ENCODE data around the gene BFSP1. TPM values are rescaled to one million over a fixed set of nuclear protein-coding genes. Genes with fewer than 3 reads are reported as not detected.

Gene BFSP1
- total RNA-seq, 2 donors from 2014 or later: 9.4 to 12.0 TPM

- Mint-ChIP-seq H3K27me3 (ENCODE audit: insufficient read depth) (peaks cover 4% of the 10 kb centered on the region), H3K27ac (no peak overlapping the region)
These were observed 50.5 kb downstream of the BFSP1 start for GRCh38 chr20:17480696-17481095.

DNA sequence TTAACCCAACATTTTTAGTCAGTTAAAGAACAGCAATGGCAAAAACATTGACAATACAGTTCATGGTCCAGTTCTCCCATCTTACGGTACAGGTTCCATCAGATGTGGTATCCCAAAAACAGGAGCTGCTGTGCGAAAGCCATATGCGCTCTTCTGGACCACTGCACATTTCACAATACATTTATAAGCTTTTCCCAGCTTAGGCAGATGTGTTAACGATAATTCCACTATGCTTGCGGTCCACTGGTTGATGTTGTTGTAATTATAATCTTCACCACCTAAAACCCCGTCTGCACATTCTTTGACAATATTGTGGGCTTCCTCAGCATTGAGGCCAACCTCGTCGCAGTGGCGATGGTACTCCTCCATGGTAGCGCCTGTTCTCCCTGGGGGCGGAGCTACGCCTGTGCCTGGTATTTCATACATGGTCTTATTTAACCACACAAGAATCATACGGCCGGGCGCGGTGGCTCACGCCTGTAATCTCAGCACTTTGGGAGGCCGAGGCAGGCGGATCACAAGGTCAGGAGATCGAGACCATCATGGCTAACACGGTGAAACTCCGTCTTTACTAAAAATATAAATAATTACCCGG, 52.0 kb downstream of the BFSP1 start:
- Histone ChIP-seq H3K27me3 (ENCODE audit: control insufficient read depth, insufficient read depth, low read length, poor library complexity, severe bottlenecking) (no peaks in the 10 kb centered on the region), H3K9me3 (ENCODE audit: control insufficient read depth, low read length) (no peaks in the 10 kb centered on the region), H3K9ac (ENCODE audit: extremely low read depth, low read length, poor library complexity, severe bottlenecking) (no peak overlapping the region), H3K4me3 (ENCODE audit: low read length) (no peak overlapping the region), H3K27ac (ENCODE audit: low read depth, low read length) (no peak overlapping the region), H3K36me3 (ENCODE audit: control insufficient read depth, insufficient read depth, low read length) (no peaks in the 10 kb centered on the region), H3K4me1 (ENCODE audit: control insufficient read depth, insufficient read depth, low read length) (no peaks in the 10 kb centered on the region)
- Mint-ChIP-seq H3K4me3 (no peak overlapping the region), H3K27me3 (ENCODE audit: insufficient read depth) (peaks cover 4% of the 10 kb centered on the region), H3K9me3 (no peaks in the 10 kb centered on the region), H3K27ac (no peak overlapping the region), H3K4me1 (no peaks in the 10 kb centered on the region), H3K36me3 (ENCODE audit: low read depth) (no peaks in the 10 kb centered on the region)
- WGBS, 2 experiments (ENCODE audit: insufficient coverage in 1 of 2, insufficient read length in 1 of 2): 80 to 94% methylated on average over 13 to 23 of the region's 23 CpGs
- TF ChIP-seq CTCF (conservative IDR thresholded peaks at IDR 0.05): no peak
- DNase-seq: no peak

More at GRCh38 chr20:17480696-17481095, 50.5 kb downstream of the BFSP1 start:
- Mint-ChIP-seq H3K4me3 (no peak overlapping the region), H3K36me3 (ENCODE audit: low read depth) (no peaks in the 10 kb centered on the region), H3K9me3 (no peaks in the 10 kb centered on the region), H3K4me1 (no peaks in the 10 kb centered on the region)
- Histone ChIP-seq H3K27me3 (ENCODE audit: control insufficient read depth, insufficient read depth, low read length, poor library complexity, severe bottlenecking) (no peaks in the 10 kb centered on the region), H3K4me3 (ENCODE audit: low read length) (no peak overlapping the region), H3K9ac (ENCODE audit: extremely low read depth, low read length, poor library complexity, severe bottlenecking) (no peak overlapping the region), H3K36me3 (ENCODE audit: control insufficient read depth, insufficient read depth, low read length) (no peaks in the 10 kb centered on the region), H3K4me1 (ENCODE audit: control insufficient read depth, insufficient read depth, low read length) (no peaks in the 10 kb centered on the region), H3K27ac (ENCODE audit: low read depth, low read length) (no peak overlapping the region), H3K9me3 (ENCODE audit: control insufficient read depth, low read length) (no peaks in the 10 kb centered on the region)
- DNase-seq: no peak
- TF ChIP-seq CTCF (conservative IDR thresholded peaks at IDR 0.05): no peak
- 88 to 91% methylated on average over 6 to 11 of the region's 11 CpGs for WGBS, 2 experiments (ENCODE audit: insufficient coverage in 1 of 2, insufficient read length in 1 of 2)

GRCh38 chr20:17473659-17474058, 57.5 kb downstream of the BFSP1 start:
- Histone ChIP-seq H3K4me1 (ENCODE audit: control insufficient read depth, insufficient read depth, low read length) (no peaks in the 10 kb centered on the region), H3K9me3 (ENCODE audit: control insufficient read depth, low read length) (no peaks in the 10 kb centered on the region), H3K27me3 (ENCODE audit: control insufficient read depth, insufficient read depth, low read length, poor library complexity, severe bottlenecking) (no peaks in the 10 kb centered on the region), H3K36me3 (ENCODE audit: control insufficient read depth, insufficient read depth, low read length) (no peaks in the 10 kb centered on the region), H3K27ac (ENCODE audit: low read depth, low read length) (no peak overlapping the region), H3K4me3 (ENCODE audit: low read length) (no peak overlapping the region), H3K9ac (ENCODE audit: extremely low read depth, low read length, poor library complexity, severe bottlenecking) (no peak overlapping the region)
- Mint-ChIP-seq H3K27me3 (ENCODE audit: insufficient read depth) (no peaks in the 10 kb centered on the region), H3K4me1 (no peaks in the 10 kb centered on the region), H3K9me3 (no peaks in the 10 kb centered on the region), H3K4me3 (no peak overlapping the region), H3K27ac (no peak overlapping the region), H3K36me3 (ENCODE audit: low read depth) (no peaks in the 10 kb centered on the region)
- WGBS, 2 experiments (ENCODE audit: insufficient coverage in 1 of 2, insufficient read length in 1 of 2): 95 to 100% methylated on average over 4 to 6 of the region's 6 CpGs
- TF ChIP-seq CTCF (conservative IDR thresholded peaks at IDR 0.05): no peak
- no peak for DNase-seq

Measured in endodermal cell (in vitro differentiated cells).